Neural cell (in vitro differentiated cells): ENCODE results near the gene ZNF503. TPM values are rescaled to one million over a fixed set of nuclear protein-coding genes. Genes with fewer than 3 reads are reported as not detected.

Experiments
- H2AFZ ChIP-seq: fragments of 200-600, 300-800 bp; sonication (generic), shearing (Covaris generic); 2 replicates; pipeline ENCODE4 v1.6.0; 2014; ENCODE audit warnings: low read depth, mild to moderate bottlenecking, antibody characterized with exemption, low read length, moderate library complexity
- H3F3A ChIP-seq: fragments of 200-600 bp; shearing (Covaris generic); 2 replicates; pipeline ENCODE4 v1.6.1; 2016; ENCODE audit warnings: mild to moderate bottlenecking, moderate library complexity, mixed read lengths, antibody characterized with exemption, low read length; ENCODE audit not compliant: insufficient read depth, poor library complexity, severe bottlenecking
- H3K27ac ChIP-seq: fragments of 200-600, 300-800 bp; sonication (generic), shearing (Covaris generic); 2 replicates; pipeline ENCODE4 v1.5.1; 2014; ENCODE audit warnings: mild to moderate bottlenecking, low read length, moderate library complexity
- H3K27me3 ChIP-seq: fragments of 300-800, 200-600 bp; sonication (generic), shearing (Covaris generic); 2 replicates; pipeline ENCODE4 v1.6.0; 2014; ENCODE audit warnings: mild to moderate bottlenecking, low read depth, low read length, moderate library complexity; ENCODE audit not compliant: insufficient read depth
- H3K36me3 ChIP-seq: fragments of 300-800, 200-600 bp; sonication (generic), shearing (Covaris generic); 2 replicates; pipeline ENCODE4 v1.5.1; 2014; ENCODE audit warnings: mild to moderate bottlenecking, antibody characterized with exemption, low read length, moderate library complexity; ENCODE audit not compliant: insufficient read depth
- H3K4me2 ChIP-seq: fragments of 300-800, 200-600 bp; sonication (generic), shearing (Covaris generic); 2 replicates; pipeline ENCODE4 v1.6.0; 2014; ENCODE audit warnings: mild to moderate bottlenecking, low read length
- H3K4me3 ChIP-seq: fragments of 300-800, 200-600 bp; sonication (generic), shearing (Covaris generic); 2 replicates; pipeline ENCODE4 v1.5.1; 2014; ENCODE audit warnings: mild to moderate bottlenecking, low read length, moderate library complexity
- H3K79me2 ChIP-seq: fragments of 200-600 bp; shearing (Covaris generic); replicated peaks from 2 replicates; pipeline ENCODE4 v1.6.0; 2014; ENCODE audit warnings: mild to moderate bottlenecking, low read length, moderate library complexity; ENCODE audit not compliant: insufficient read depth
- H3K9ac ChIP-seq: fragments of 300-800, 200-600 bp; sonication (generic), shearing (Covaris generic); 2 replicates; pipeline ENCODE4 v1.6.1; 2016; ENCODE audit warnings: mild to moderate bottlenecking, low read length, mixed read lengths
- H3K9me2 ChIP-seq: fragments of 200-600 bp; shearing (Covaris generic); 2 replicates; pipeline ENCODE4 v1.6.1; 2016; ENCODE audit warnings: mild to moderate bottlenecking, low read length, mixed read lengths; ENCODE audit not compliant: insufficient read depth
- H3K9me3 ChIP-seq: fragments of 200-600, 300-800 bp; sonication (generic), shearing (Covaris generic); 2 replicates; pipeline ENCODE4 v1.6.1; 2016; ENCODE audit warnings: mild to moderate bottlenecking, mixed run types, low read length, moderate library complexity, mixed read lengths
- H4K20me1 ChIP-seq: fragments of 200-600 bp; shearing (Covaris generic); 2 replicates; pipeline ENCODE4 v1.6.1; 2016; ENCODE audit warnings: mild to moderate bottlenecking, mixed run types; ENCODE audit not compliant: insufficient read depth
- EP300 ChIP-seq: fragments of 450-650 bp; conservative IDR thresholded peaks from 2 replicates; pipeline ENCODE4 v1.6.1; 2014; ENCODE audit warnings: antibody characterized with exemption, mild to moderate bottlenecking, moderate library complexity; ENCODE audit not compliant: poor library complexity, severe bottlenecking
- EZH2 ChIP-seq: fragments of 200-600, 300-800 bp; shearing (Covaris generic), sonication (generic); IDR thresholded peaks from 2 replicates; pipeline ENCODE4 v1.6.1; 2014; ENCODE audit warnings: antibody characterized with exemption, low read length, borderline replicate concordance, mild to moderate bottlenecking; ENCODE audit not compliant: insufficient read depth, poor library complexity, severe bottlenecking
- POLR2AphosphoS5 ChIP-seq: IDR thresholded peaks from 2 replicates; pipeline ENCODE4 v1.6.1; 2012
- RAD21 ChIP-seq: fragments of 450-650 bp; conservative IDR thresholded peaks from 2 replicates; pipeline ENCODE4 v1.6.1; 2014; ENCODE audit warnings: antibody characterized with exemption, mild to moderate bottlenecking, moderate library complexity
- SMC3 ChIP-seq: fragments of 450-650 bp; conservative IDR thresholded peaks from 2 replicates; pipeline ENCODE4 v1.6.1; 2014; ENCODE audit warnings: antibody characterized with exemption, mild to moderate bottlenecking, moderate library complexity; ENCODE audit not compliant: poor library complexity
- TAF1 ChIP-seq: IDR thresholded peaks from 2 replicates; pipeline ENCODE4 v1.6.1; 2012; ENCODE audit warnings: low read depth
- polyA plus RNA-seq: library from polyadenylated mRNA; depleted of rRNA; stranded (reverse); fragments of >200 nt; gene quantifications from 2 replicates; pipeline ENCODE4 v1.2.3, GENCODE V29; 2014
- TF ChIP-seq, protein P1 (sequence below): fragments of 450-650 bp; IDR thresholded peaks from 2 replicates; pipeline ENCODE4 v1.5.1; 2014; ENCODE audit warnings: antibody characterized with exemption, mild to moderate bottlenecking, moderate library complexity; ENCODE audit not compliant: poor library complexity, severe bottlenecking
- TF ChIP-seq, protein P2 (sequence below): IDR thresholded peaks from 2 replicates; pipeline ENCODE4 v1.6.1; 2012; ENCODE audit warnings: borderline replicate concordance

Gene ZNF503
- polyA plus RNA-seq, 1 donor from 2014 or later: 41.4 TPM

- H3K79me2 ChIP-seq: peaks cover 75% of the 10 kb centered on the region
- peaks cover 60% of the 10 kb centered on the region for H3K27me3 ChIP-seq
- H3K27ac ChIP-seq: peak overlapping the region; percentile 99
- no peak overlapping the region for H2AFZ ChIP-seq
- peak overlapping the region; percentile 12 for H3K4me2 ChIP-seq
- H3K4me3 ChIP-seq: peak overlapping the region; percentile 94
- peaks cover 18% of the 10 kb centered on the region for H3K36me3 ChIP-seq
- H3F3A ChIP-seq: no peaks in the 10 kb centered on the region
- no peaks in the 10 kb centered on the region for H3K9me3 ChIP-seq
- peaks cover 22% of the 10 kb centered on the region for H4K20me1 ChIP-seq
- peak overlapping the region; percentile 100 for H3K9ac ChIP-seq
- TF ChIP-seq TAF1: peak; percentile 42
- TF ChIP-seq RAD21: no peak
- H3K9me2 ChIP-seq: no peaks in the 10 kb centered on the region
These were observed 3.9 kb downstream of the ZNF503 start for GRCh38 chr10:75397496-75398199.

GRCh38 chr10:75396631-75397495 lies 4.7 kb downstream of the ZNF503 start:
- peaks cover 66% of the 10 kb centered on the region for H3K27me3 ChIP-seq
- peak overlapping the region; percentile 94 for H3K4me3 ChIP-seq
- H3K9me2 ChIP-seq: no peaks in the 10 kb centered on the region
- H2AFZ ChIP-seq: no peak overlapping the region
- no peaks in the 10 kb centered on the region for H3F3A ChIP-seq
- peak overlapping the region; percentile 89 for H3K4me2 ChIP-seq
- peak overlapping the region; percentile 99 for H3K27ac ChIP-seq
- no peaks in the 10 kb centered on the region for H3K9me3 ChIP-seq
- peaks cover 18% of the 10 kb centered on the region for H3K36me3 ChIP-seq
- peak overlapping the region; percentile 100 for H3K9ac ChIP-seq
- no peak for TF ChIP-seq RAD21
- TF ChIP-seq EZH2: peak; percentile 57
- TF ChIP-seq, protein P1, sequence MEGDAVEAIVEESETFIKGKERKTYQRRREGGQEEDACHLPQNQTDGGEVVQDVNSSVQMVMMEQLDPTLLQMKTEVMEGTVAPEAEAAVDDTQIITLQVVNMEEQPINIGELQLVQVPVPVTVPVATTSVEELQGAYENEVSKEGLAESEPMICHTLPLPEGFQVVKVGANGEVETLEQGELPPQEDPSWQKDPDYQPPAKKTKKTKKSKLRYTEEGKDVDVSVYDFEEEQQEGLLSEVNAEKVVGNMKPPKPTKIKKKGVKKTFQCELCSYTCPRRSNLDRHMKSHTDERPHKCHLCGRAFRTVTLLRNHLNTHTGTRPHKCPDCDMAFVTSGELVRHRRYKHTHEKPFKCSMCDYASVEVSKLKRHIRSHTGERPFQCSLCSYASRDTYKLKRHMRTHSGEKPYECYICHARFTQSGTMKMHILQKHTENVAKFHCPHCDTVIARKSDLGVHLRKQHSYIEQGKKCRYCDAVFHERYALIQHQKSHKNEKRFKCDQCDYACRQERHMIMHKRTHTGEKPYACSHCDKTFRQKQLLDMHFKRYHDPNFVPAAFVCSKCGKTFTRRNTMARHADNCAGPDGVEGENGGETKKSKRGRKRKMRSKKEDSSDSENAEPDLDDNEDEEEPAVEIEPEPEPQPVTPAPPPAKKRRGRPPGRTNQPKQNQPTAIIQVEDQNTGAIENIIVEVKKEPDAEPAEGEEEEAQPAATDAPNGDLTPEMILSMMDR: no peak
- TF ChIP-seq TAF1: no peak
- peak; percentile 18 for TF ChIP-seq POLR2AphosphoS5
- no peak for TF ChIP-seq EP300
- H4K20me1 ChIP-seq: peaks cover 22% of the 10 kb centered on the region
- peaks cover 80% of the 10 kb centered on the region for H3K79me2 ChIP-seq

- H3F3A ChIP-seq: no peaks in the 10 kb centered on the region
- peak overlapping the region; percentile 89 for H3K4me2 ChIP-seq
- peak overlapping the region; percentile 94 for H3K4me3 ChIP-seq
- no peak overlapping the region for H2AFZ ChIP-seq
- peaks cover 66% of the 10 kb centered on the region for H3K27me3 ChIP-seq
- peaks cover 22% of the 10 kb centered on the region for H4K20me1 ChIP-seq
- peak overlapping the region; percentile 99 for H3K27ac ChIP-seq
- H3K79me2 ChIP-seq: peaks cover 80% of the 10 kb centered on the region
- no peaks in the 10 kb centered on the region for H3K9me2 ChIP-seq
- H3K9me3 ChIP-seq: no peaks in the 10 kb centered on the region
- no peak for TF ChIP-seq SMC3
- TF ChIP-seq, protein P2, sequence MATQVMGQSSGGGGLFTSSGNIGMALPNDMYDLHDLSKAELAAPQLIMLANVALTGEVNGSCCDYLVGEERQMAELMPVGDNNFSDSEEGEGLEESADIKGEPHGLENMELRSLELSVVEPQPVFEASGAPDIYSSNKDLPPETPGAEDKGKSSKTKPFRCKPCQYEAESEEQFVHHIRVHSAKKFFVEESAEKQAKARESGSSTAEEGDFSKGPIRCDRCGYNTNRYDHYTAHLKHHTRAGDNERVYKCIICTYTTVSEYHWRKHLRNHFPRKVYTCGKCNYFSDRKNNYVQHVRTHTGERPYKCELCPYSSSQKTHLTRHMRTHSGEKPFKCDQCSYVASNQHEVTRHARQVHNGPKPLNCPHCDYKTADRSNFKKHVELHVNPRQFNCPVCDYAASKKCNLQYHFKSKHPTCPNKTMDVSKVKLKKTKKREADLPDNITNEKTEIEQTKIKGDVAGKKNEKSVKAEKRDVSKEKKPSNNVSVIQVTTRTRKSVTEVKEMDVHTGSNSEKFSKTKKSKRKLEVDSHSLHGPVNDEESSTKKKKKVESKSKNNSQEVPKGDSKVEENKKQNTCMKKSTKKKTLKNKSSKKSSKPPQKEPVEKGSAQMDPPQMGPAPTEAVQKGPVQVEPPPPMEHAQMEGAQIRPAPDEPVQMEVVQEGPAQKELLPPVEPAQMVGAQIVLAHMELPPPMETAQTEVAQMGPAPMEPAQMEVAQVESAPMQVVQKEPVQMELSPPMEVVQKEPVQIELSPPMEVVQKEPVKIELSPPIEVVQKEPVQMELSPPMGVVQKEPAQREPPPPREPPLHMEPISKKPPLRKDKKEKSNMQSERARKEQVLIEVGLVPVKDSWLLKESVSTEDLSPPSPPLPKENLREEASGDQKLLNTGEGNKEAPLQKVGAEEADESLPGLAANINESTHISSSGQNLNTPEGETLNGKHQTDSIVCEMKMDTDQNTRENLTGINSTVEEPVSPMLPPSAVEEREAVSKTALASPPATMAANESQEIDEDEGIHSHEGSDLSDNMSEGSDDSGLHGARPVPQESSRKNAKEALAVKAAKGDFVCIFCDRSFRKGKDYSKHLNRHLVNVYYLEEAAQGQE: peak; percentile 31
- peaks cover 18% of the 10 kb centered on the region for H3K36me3 ChIP-seq
- H3K9ac ChIP-seq: peak overlapping the region; percentile 100
These were observed 5.5 kb downstream of the ZNF503 start for GRCh38 chr10:75395932-75396630.
